Parathyroid adenoma (tissue), 2 donors: ENCODE results near the gene LUC7L.
"Not testable (repeated sequence)": the region's sequence is repeated elsewhere in the genome, so short reads cannot be mapped to it uniquely, and the experiment has no call there.

Experiments
- H2AFZ ChIP-seq: fragments of 300-600 bp; sonication (generic); one replicate; pipeline ENCODE4 v1.7.0; 2017; ENCODE audit warnings: antibody characterized with exemption, mild to moderate bottlenecking
- H3K27ac ChIP-seq: fragments of 300-600 bp; sonication (generic); one replicate; pipeline ENCODE4 v1.7.0; 2017
- H3K27me3 ChIP-seq: fragments of 300-600 bp; sonication (generic); one replicate; pipeline ENCODE4 v1.7.0; 2017; ENCODE audit warnings: low read length; ENCODE audit not compliant: control insufficient read depth, insufficient read depth
- H3K36me3 ChIP-seq: fragments of 300-600 bp; sonication (generic); one replicate; pipeline ENCODE4 v1.7.0; 2017; ENCODE audit warnings: low read length; ENCODE audit not compliant: control insufficient read depth, insufficient read depth
- H3K4me1 ChIP-seq: fragments of 300-600 bp; sonication (generic); one replicate; pipeline ENCODE4 v1.7.0; 2017; ENCODE audit warnings: control low read depth
- H3K4me2 ChIP-seq: fragments of 300-600 bp; sonication (generic); one replicate; pipeline ENCODE4 v1.7.0; 2017; ENCODE audit warnings: low read length
- H3K4me3 ChIP-seq: fragments of 300-600 bp; sonication (generic); one replicate; pipeline ENCODE4 v1.7.0; 2017; ENCODE audit warnings: low read depth, low read length
- H3K79me2 ChIP-seq: fragments of 300-600 bp; sonication (generic); one replicate; pipeline ENCODE4 v1.7.0; 2017; ENCODE audit warnings: control low read depth
- H3K9ac ChIP-seq: fragments of 300-600 bp; sonication (generic); one replicate; pipeline ENCODE4 v1.7.0; 2017; ENCODE audit warnings: mild to moderate bottlenecking
- H3K9me3 ChIP-seq: fragments of 300-600 bp; sonication (generic); one replicate; pipeline ENCODE4 v1.7.0; 2017; ENCODE audit warnings: low read length; ENCODE audit not compliant: control insufficient read depth
- CTCF ChIP-seq: fragments of 300-600 bp; sonication (generic); IDR thresholded peaks from one replicate; pipeline ENCODE4 v1.7.0; 2017; ENCODE audit warnings: antibody characterized with exemption, mild to moderate bottlenecking
- donor health status: primary hyperparathyroidism.

Gene LUC7L

GRCh38 chr16:177394-177822 is 51.8 kb downstream of the LUC7L start:
- no peaks in the 10 kb centered on the region for H3K79me2 ChIP-seq
- no peak for TF ChIP-seq CTCF

GRCh38 chr16:176477-177382 is 52.5 kb downstream of the LUC7L start, which contains the start of gene HBA1:
TSS of gene HBA1 (plus strand) at chr16:176680. CDS start at chr16:176717, 37 bp downstream.
- H3K9me3 ChIP-seq, H3K27ac ChIP-seq, H3K4me3 ChIP-seq, H3K4me2 ChIP-seq, H3K36me3 ChIP-seq, H2AFZ ChIP-seq, H3K4me1 ChIP-seq, H3K9ac ChIP-seq, H3K27me3 ChIP-seq, H3K79me2 ChIP-seq: not testable (repeated sequence)

More at GRCh38 chr16:177394-177822, 51.8 kb downstream of the LUC7L start:
- peaks cover 9% of the 10 kb centered on the region for H3K4me1 ChIP-seq
- H3K4me2 ChIP-seq, result no peak overlapping the region
- H3K27ac ChIP-seq, result no peak overlapping the region
- no peak overlapping the region for H3K4me3 ChIP-seq
- H3K27me3 ChIP-seq, result peaks cover 6% of the 10 kb centered on the region
- no peak overlapping the region for H3K9ac ChIP-seq
- H2AFZ ChIP-seq, result no peak overlapping the region
- H3K9me3 ChIP-seq, result no peaks in the 10 kb centered on the region
- no peaks in the 10 kb centered on the region for H3K36me3 ChIP-seq

GRCh38 chr16:176006-176405 is 53.2 kb downstream of the LUC7L start:
- not testable (repeated sequence) for H3K4me1 ChIP-seq, H3K27ac ChIP-seq, H3K79me2 ChIP-seq, H3K27me3 ChIP-seq, H3K9ac ChIP-seq, H3K4me2 ChIP-seq, H2AFZ ChIP-seq, H3K36me3 ChIP-seq, H3K4me3 ChIP-seq, H3K9me3 ChIP-seq

GRCh38 chr16:175011-175949 is 54.0 kb downstream of the LUC7L start:
- TF ChIP-seq CTCF, result no peak
- H3K27me3 ChIP-seq, result peaks cover 6% of the 10 kb centered on the region

GRCh38 chr16:173928-174769 is 55.1 kb downstream of the LUC7L start:
- not testable (repeated sequence) for H3K4me3 ChIP-seq, H3K9ac ChIP-seq, H3K36me3 ChIP-seq, H3K27ac ChIP-seq, H3K27me3 ChIP-seq, H3K79me2 ChIP-seq, H3K4me1 ChIP-seq, H2AFZ ChIP-seq, H3K4me2 ChIP-seq, H3K9me3 ChIP-seq

More at GRCh38 chr16:175011-175949, 54.0 kb downstream of the LUC7L start:
- Histone ChIP-seq H3K79me2 (no peaks in the 10 kb centered on the region), H3K9me3 (no peaks in the 10 kb centered on the region), H3K9ac (no peak overlapping the region), H3K4me3 (no peak overlapping the region), H2AFZ (no peak overlapping the region), H3K27ac (no peak overlapping the region), H3K4me2 (no peak overlapping the region), H3K36me3 (no peaks in the 10 kb centered on the region), H3K4me1 (no peaks in the 10 kb centered on the region)

- not testable (repeated sequence) for H3K4me1 ChIP-seq, H3K36me3 ChIP-seq, H3K9me3 ChIP-seq, H2AFZ ChIP-seq, H3K4me2 ChIP-seq, H3K9ac ChIP-seq, H3K79me2 ChIP-seq, H3K4me3 ChIP-seq, H3K27me3 ChIP-seq, H3K27ac ChIP-seq
These were observed 55.9 kb downstream of the LUC7L start for GRCh38 chr16:173211-173854.

- not testable (repeated sequence) for H3K27me3 ChIP-seq, H3K27ac ChIP-seq, H3K4me3 ChIP-seq, H3K9ac ChIP-seq, H3K4me2 ChIP-seq, H3K9me3 ChIP-seq, H3K79me2 ChIP-seq, H3K36me3 ChIP-seq, H2AFZ ChIP-seq, H3K4me1 ChIP-seq
These were observed 56.8 kb downstream of the LUC7L start, which contains the start of gene HBA2 for GRCh38 chr16:172374-172941. TSS of gene HBA2 (plus strand) at chr16:172876. CDS start at chr16:172913, 37 bp downstream.
